HepG2 (cell line): ENCODE measurements around the gene TMEM198. TPM values are rescaled to one million over a fixed set of nuclear protein-coding genes. Genes with fewer than 3 reads are reported as not detected.

Experiments
- FLYWCH1 ChIP-seq: sonication (generic); formaldehyde crosslinking; IDR thresholded peaks from 2 replicates; pipeline ENCODE4 v1.8.1; 2023; ENCODE audit warnings: mild to moderate bottlenecking, missing genetic modification reagents
- FOXK2 ChIP-seq: fragments of 450-650 bp; IDR thresholded peaks from 2 replicates; pipeline ENCODE4 v1.6.1; 2016
- IRF2 ChIP-seq: IDR thresholded peaks from 2 replicates; pipeline ENCODE4 v1.6.1; 2018; ENCODE audit warnings: missing genetic modification reagents, missing compliant biosample characterization
- MTA3 ChIP-seq: sonication (generic); formaldehyde crosslinking; IDR thresholded peaks from 2 replicates; pipeline ENCODE4 v1.4.0; 2020; ENCODE audit warnings: missing genetic modification reagents
- NRL ChIP-seq: sonication (generic); formaldehyde crosslinking; IDR thresholded peaks from 2 replicates; pipeline ENCODE4 v1.5.0; 2020; ENCODE audit warnings: missing genetic modification reagents, mild to moderate bottlenecking, moderate library complexity, borderline replicate concordance
- RAD51 ChIP-seq: fragments of 450-650 bp; IDR thresholded peaks from 2 replicates; pipeline ENCODE4 v1.6.1; 2016; ENCODE audit warnings: borderline replicate concordance
- ZSCAN12 ChIP-seq: sonication (generic); formaldehyde crosslinking; IDR thresholded peaks from 2 replicates; pipeline ENCODE4 v1.9.0; 2021; ENCODE audit warnings: mild to moderate bottlenecking, missing genetic modification reagents
- polyA plus RNA-seq, 8 experiments: library from polyadenylated mRNA; depleted of rRNA in 3 of 8; stranded (reverse) in 7 of 8; unstranded in 1 of 8; fragments of >200 nt; fragmentation: Illumina TruSeq in 4 of 8; extraction: Trizol in 4 of 8; gene quantifications; 2 replicates each; pipeline versions ENCODE4 v1.2.1 to v1.2.3, GENCODE V29; 2011 to 2016; ENCODE audit warnings: low read depth in 4 of 8, missing spikeins in 1 of 8, mixed read lengths in 1 of 8; ENCODE audit not compliant: insufficient read depth in 1 of 8
- total RNA-seq, 5 experiments: library from RNA; depleted of rRNA; stranded (reverse); fragments of >200 nt; fragmentation: Illumina TruSeq; extraction: Trizol; gene quantifications; 2 replicates each; pipeline ENCODE4 v1.2.3, GENCODE V29; 2016; ENCODE audit warnings: low read depth in 1 of 5
- TF ChIP-seq, protein P1 (sequence below): sonication (generic); formaldehyde crosslinking; IDR thresholded peaks from 2 replicates; pipeline ENCODE4 v1.5.1; 2020; ENCODE audit warnings: mild to moderate bottlenecking, missing genetic modification reagents, moderate library complexity
- TF ChIP-seq, protein P2 (sequence below): sonication (generic); formaldehyde crosslinking; IDR thresholded peaks from 2 replicates; pipeline ENCODE4 v1.4.0; 2020; ENCODE audit warnings: mild to moderate bottlenecking, low read depth, missing genetic modification reagents
- TF ChIP-seq, protein P3 (sequence below): sonication (generic); formaldehyde crosslinking; IDR thresholded peaks from 2 replicates; pipeline ENCODE4 v1.5.1; 2020; ENCODE audit warnings: missing genetic modification reagents, mild to moderate bottlenecking, borderline replicate concordance
- TF ChIP-seq, protein P4 (sequence below): sonication (generic); formaldehyde crosslinking; IDR thresholded peaks from 2 replicates; pipeline ENCODE4 v1.4.0; 2020; ENCODE audit warnings: mild to moderate bottlenecking, missing genetic modification reagents

TMEM198 gene
- total and polyA plus RNA-seq, 2 of the 13 experiments (the other 11 are each of a cell fraction or from before 2014, with no cell fraction given) = 17.3 to 23.5 TPM

DNA sequence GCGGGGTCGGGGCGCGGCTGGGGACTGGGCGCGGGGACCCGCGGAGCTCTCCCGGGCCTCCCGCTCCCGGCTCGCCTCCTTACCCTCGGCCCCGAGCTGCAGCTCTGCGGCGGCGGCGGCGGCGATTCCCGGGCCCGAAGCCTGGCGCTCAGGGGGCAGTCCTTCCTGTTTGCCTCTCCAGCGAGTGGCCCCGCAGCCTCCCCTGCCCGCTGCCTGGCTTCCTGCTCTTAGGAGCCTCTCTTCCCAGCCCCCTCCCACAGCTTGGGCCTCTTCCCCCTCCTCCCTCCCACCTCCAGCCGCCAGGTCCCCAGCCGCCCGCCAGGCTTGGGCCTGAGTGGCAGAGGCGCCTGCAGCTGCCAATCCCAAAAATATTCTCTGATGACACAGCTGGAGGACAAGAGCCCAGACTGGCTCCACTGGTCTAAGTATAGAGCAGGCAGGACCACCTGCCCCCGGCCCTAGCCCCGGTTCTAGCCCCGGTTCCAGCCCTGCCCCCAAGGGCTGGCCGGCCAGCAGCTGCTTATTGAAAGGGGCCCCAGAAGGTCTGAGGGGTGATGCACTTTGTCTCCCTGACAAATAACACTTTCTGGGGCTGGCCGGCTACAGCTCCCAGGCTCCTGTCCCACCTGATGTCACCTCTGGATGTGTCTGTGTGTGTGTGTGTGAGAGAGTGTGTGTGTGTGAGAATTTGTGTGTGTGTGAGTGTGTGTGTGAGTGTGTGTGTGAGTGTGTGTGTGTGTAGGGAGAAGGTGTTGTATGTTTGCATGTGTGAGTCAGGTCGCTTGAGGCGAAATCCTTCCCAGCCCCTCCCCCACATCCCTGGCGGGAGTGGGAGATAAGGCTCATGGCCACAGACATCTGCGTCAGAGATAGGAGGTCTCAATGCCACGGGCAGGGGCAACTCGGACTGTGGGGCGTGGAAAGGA, 27.7 kb downstream of the TMEM198 start, which contains the start of gene OBSL1 (continued):
- TF ChIP-seq, protein P1, sequence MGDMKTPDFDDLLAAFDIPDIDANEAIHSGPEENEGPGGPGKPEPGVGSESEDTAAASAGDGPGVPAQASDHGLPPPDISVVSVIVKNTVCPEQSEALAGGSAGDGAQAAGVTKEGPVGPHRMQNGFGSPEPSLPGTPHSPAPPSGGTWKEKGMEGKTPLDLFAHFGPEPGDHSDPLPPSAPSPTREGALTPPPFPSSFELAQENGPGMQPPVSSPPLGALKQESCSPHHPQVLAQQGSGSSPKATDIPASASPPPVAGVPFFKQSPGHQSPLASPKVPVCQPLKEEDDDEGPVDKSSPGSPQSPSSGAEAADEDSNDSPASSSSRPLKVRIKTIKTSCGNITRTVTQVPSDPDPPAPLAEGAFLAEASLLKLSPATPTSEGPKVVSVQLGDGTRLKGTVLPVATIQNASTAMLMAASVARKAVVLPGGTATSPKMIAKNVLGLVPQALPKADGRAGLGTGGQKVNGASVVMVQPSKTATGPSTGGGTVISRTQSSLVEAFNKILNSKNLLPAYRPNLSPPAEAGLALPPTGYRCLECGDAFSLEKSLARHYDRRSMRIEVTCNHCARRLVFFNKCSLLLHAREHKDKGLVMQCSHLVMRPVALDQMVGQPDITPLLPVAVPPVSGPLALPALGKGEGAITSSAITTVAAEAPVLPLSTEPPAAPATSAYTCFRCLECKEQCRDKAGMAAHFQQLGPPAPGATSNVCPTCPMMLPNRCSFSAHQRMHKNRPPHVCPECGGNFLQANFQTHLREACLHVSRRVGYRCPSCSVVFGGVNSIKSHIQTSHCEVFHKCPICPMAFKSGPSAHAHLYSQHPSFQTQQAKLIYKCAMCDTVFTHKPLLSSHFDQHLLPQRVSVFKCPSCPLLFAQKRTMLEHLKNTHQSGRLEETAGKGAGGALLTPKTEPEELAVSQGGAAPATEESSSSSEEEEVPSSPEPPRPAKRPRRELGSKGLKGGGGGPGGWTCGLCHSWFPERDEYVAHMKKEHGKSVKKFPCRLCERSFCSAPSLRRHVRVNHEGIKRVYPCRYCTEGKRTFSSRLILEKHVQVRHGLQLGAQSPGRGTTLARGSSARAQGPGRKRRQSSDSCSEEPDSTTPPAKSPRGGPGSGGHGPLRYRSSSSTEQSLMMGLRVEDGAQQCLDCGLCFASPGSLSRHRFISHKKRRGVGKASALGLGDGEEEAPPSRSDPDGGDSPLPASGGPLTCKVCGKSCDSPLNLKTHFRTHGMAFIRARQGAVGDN (CRISPR knock-in tag) = peak; percentile 81
- TF ChIP-seq MTA3 (CRISPR knock-in tag) (no peak), FOXK2 (peak; percentile 78; the same call in 1 of the 2 replicates), IRF2 (CRISPR knock-in tag) (peak; percentile 15), FLYWCH1 (CRISPR knock-in tag) (no peak), NRL (CRISPR knock-in tag) (peak; percentile 59; the same call in 1 of the 2 replicates), RAD51 (no peak), ZSCAN12 (CRISPR knock-in tag) (0 out of 2 replicates have a peak, but pooled peaks have one; percentile 57)
- TF ChIP-seq, protein P2, sequence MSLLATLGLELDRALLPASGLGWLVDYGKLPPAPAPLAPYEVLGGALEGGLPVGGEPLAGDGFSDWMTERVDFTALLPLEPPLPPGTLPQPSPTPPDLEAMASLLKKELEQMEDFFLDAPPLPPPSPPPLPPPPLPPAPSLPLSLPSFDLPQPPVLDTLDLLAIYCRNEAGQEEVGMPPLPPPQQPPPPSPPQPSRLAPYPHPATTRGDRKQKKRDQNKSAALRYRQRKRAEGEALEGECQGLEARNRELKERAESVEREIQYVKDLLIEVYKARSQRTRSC (CRISPR knock-in tag) = peak; percentile 80; the same call in 1 of the 2 replicates
- TF ChIP-seq, protein P3, sequence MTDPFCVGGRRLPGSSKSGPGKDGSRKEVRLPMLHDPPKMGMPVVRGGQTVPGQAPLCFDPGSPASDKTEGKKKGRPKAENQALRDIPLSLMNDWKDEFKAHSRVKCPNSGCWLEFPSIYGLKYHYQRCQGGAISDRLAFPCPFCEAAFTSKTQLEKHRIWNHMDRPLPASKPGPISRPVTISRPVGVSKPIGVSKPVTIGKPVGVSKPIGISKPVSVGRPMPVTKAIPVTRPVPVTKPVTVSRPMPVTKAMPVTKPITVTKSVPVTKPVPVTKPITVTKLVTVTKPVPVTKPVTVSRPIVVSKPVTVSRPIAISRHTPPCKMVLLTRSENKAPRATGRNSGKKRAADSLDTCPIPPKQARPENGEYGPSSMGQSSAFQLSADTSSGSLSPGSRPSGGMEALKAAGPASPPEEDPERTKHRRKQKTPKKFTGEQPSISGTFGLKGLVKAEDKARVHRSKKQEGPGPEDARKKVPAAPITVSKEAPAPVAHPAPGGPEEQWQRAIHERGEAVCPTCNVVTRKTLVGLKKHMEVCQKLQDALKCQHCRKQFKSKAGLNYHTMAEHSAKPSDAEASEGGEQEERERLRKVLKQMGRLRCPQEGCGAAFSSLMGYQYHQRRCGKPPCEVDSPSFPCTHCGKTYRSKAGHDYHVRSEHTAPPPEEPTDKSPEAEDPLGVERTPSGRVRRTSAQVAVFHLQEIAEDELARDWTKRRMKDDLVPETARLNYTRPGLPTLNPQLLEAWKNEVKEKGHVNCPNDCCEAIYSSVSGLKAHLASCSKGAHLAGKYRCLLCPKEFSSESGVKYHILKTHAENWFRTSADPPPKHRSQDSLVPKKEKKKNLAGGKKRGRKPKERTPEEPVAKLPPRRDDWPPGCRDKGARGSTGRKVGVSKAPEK (CRISPR knock-in tag) = no peak
- TF ChIP-seq, protein P4, sequence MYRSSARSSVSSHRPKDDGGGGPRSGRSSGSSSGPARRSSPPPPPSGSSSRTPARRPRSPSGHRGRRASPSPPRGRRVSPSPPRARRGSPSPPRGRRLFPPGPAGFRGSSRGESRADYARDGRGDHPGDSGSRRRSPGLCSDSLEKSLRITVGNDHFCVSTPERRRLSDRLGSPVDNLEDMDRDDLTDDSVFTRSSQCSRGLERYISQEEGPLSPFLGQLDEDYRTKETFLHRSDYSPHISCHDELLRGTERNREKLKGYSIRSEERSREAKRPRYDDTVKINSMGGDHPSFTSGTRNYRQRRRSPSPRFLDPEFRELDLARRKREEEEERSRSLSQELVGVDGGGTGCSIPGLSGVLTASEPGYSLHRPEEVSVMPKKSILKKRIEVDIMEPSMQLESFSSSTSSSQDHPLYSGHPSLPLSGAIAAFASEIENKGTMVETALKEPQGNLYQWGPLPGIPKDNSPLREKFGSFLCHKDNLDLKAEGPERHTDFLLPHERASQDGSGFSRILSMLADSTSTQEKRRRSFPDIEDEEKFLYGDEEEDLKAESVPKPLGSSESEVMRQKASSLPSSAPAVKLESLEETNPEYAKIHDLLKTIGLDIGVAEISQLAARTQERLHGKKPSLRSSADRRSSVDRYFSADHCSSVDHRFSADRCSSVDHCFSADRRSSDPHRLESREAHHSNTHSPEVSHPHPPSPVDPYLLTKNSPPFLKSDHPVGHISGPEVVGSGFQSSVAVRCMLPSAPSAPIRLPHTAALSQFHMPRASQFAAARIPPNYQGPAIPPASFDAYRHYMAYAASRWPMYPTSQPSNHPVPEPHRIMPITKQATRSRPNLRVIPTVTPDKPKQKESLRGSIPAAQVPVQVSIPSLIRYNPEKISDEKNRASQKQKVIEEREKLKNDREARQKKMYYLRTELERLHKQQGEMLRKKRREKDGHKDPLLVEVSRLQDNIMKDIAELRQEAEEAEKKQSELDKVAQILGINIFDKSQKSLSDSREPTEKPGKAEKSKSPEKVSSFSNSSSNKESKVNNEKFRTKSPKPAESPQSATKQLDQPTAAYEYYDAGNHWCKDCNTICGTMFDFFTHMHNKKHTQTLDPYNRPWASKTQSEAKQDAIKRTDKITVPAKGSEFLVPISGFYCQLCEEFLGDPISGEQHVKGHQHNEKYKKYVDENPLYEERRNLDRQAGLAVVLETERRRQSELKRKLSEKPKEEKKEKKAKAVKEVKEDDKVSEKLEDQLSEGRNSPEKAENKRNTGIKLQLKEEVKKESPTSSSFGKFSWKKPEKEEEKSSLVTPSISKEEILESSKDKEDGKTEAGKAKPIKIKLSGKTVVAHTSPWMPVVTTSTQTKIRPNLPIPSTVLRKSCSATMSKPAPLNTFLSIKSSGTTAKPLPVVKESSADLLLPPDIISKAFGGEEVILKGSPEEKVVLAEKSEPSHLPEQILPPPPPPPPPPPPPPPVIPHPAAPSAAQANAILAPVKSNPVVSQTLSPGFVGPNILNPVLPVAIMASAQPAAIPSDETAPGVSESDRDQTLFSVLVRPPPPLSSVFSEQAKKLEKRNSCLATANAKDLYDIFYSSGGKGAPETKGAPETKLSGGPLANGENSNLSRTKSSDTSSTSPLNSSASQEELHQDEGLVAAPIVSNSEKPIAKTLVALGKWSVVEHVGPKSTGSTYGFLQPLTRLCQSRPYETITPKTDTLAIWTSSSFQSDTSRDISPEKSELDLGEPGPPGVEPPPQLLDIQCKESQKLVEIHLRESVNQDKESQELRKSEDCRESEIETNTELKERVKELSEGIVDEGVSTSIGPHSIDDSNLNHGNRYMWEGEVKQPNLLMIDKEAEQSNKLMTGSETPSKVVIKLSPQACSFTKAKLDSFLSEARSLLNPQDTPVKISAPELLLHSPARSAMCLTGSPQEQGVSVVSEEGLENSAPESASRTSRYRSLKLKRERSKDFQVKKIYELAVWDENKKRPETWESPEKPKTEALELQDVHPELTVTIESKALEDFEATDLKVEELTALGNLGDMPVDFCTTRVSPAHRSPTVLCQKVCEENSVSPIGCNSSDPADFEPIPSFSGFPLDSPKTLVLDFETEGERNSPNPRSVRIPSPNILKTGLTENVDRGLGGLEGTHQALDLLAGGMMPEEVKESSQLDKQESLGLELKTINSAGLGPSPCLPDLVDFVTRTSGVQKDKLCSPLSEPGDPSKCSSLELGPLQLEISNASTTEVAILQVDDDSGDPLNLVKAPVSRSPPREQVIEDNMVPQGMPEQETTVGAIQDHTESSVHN (CRISPR knock-in tag) = peak; percentile 33; the same call in 1 of the 2 replicates
